ENCODE measurements around the gene KDM2B. TPM values are rescaled to one million over a fixed set of nuclear protein-coding genes. Genes with fewer than 3 reads are reported as not detected.

KDM2B gene
- total and polyA plus RNA-seq, 2 donors (not counting 3 experiments of a cell fraction or from before 2014, with no cell fraction given) = 26.8 to 37.3 TPM

GRCh38 chr12:121575051-121575450 is 5.8 kb downstream of the KDM2B start:
- intact Hi-C loops (cut with micrococcal nuclease) = no loop called here
- no TSS peak for BruUV-seq (replicated peaks)
- H4K20me1 ChIP-seq (replicated peaks; ENCODE audit: control insufficient read depth, extremely low read depth, insufficient read depth, low read length) = no peaks in the 10 kb centered on the region
- H3K36me3 ChIP-seq (ENCODE audit: control insufficient read depth in 2 of 2, extremely low read depth in 1 of 2, insufficient read depth in 2 of 2, low read length in 2 of 2) = peaks cover 0 to 4% of the 10 kb centered on the region in 2 experiments
- dilution Hi-C loops (cut with MboI; ENCODE audit: extremely low pct_ligation_motif_present, low sequenced_read_pairs) = no loop called here
- TF ChIP-seq FOS (IDR thresholded peaks at IDR 0.05; ENCODE audit: borderline replicate concordance, insufficient read depth, low read length) = no peak
- TF ChIP-seq GATA2 (IDR thresholded peaks at IDR 0.05; ENCODE audit: insufficient read depth, insufficient read length, low read depth, low read length) = no peak
- no peak for TF ChIP-seq POLR2A (IDR thresholded peaks at IDR 0.05; ENCODE audit: low read depth, low read length)
- TF ChIP-seq, protein P1, sequence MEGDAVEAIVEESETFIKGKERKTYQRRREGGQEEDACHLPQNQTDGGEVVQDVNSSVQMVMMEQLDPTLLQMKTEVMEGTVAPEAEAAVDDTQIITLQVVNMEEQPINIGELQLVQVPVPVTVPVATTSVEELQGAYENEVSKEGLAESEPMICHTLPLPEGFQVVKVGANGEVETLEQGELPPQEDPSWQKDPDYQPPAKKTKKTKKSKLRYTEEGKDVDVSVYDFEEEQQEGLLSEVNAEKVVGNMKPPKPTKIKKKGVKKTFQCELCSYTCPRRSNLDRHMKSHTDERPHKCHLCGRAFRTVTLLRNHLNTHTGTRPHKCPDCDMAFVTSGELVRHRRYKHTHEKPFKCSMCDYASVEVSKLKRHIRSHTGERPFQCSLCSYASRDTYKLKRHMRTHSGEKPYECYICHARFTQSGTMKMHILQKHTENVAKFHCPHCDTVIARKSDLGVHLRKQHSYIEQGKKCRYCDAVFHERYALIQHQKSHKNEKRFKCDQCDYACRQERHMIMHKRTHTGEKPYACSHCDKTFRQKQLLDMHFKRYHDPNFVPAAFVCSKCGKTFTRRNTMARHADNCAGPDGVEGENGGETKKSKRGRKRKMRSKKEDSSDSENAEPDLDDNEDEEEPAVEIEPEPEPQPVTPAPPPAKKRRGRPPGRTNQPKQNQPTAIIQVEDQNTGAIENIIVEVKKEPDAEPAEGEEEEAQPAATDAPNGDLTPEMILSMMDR (IDR thresholded peaks at IDR 0.05; ENCODE audit: extremely low read depth in 1 of 2, insufficient read depth in 1 of 2, low read depth in 1 of 2, low read length in 2 of 2) = no peak
- TF ChIP-seq MAX (IDR thresholded peaks at IDR 0.05; ENCODE audit: insufficient read depth, insufficient read length) = no peak
- TF ChIP-seq MYC (IDR thresholded peaks at IDR 0.05; ENCODE audit: low read depth, low read length) = no peak
- no peak for TF ChIP-seq EZH2 (IDR thresholded peaks at IDR 0.05; ENCODE audit: borderline replicate concordance, low read depth, low read length, severe bottlenecking)
- no peak for TF ChIP-seq POLR2AphosphoS5 (IDR thresholded peaks at IDR 0.05; ENCODE audit: insufficient read depth, low read depth, low read length)
- TF ChIP-seq JUN (IDR thresholded peaks at IDR 0.05; ENCODE audit: borderline replicate concordance, insufficient read depth, insufficient read length, low read depth) = no peak
- DNase-seq (ENCODE audit: low read depth, low spot score) (no peak), FAIRE-seq (no peak)
- H3K4me3 ChIP-seq (replicated peaks in 1 of 3; ENCODE audit: insufficient read depth in 1 of 3, low read depth in 1 of 3, low read length in 3 of 3) = no peak overlapping the region
- ChIA-PET POLR2A (no interaction called here), CTCF (interaction anchor here (3.5 to 4.3 kb wide), 2 partner anchors 22 to 94 kb away, joined by 10 to 24 read pairs; partner anchors contain the start of gene MORN3)
- peaks cover 6% of the 10 kb centered on the region for H3K4me1 ChIP-seq (ENCODE audit: control insufficient read depth, extremely low read depth, insufficient read depth, low read length)
- H3K9ac ChIP-seq (replicated peaks; ENCODE audit: extremely low read depth, insufficient read depth, low read length) = no peak overlapping the region
- H3K27ac ChIP-seq (ENCODE audit: insufficient read depth, low read depth, low read length) = no peak overlapping the region
- no peak overlapping the region for H3K4me2 ChIP-seq (ENCODE audit: insufficient read depth, low read length)
- no peak overlapping the region for H2AFZ ChIP-seq (ENCODE audit: low read depth, low read length)
- H3K79me2 ChIP-seq (ENCODE audit: control insufficient read depth, insufficient read depth, low read length) = no peaks in the 10 kb centered on the region
- no peaks in the 10 kb centered on the region for H3K27me3 ChIP-seq (ENCODE audit: control insufficient read depth in 2 of 2, insufficient read depth in 2 of 2, low read length in 2 of 2)
- no peaks in the 10 kb centered on the region for H3K9me1 ChIP-seq (replicated peaks; ENCODE audit: control insufficient read depth, extremely low read depth, insufficient read depth, low read length)
- H3K9me3 ChIP-seq (replicated peaks; ENCODE audit: control insufficient read depth, insufficient read depth, low read length) = no peaks in the 10 kb centered on the region
